ENCODE measurements around the gene DSCAML1. TPM values are rescaled to one million over a fixed set of nuclear protein-coding genes. Genes with fewer than 3 reads are reported as not detected.

DSCAML1 gene
- total RNA-seq, 6 donors from 2014 or later: 0.30 to 3.1 (median 1.3) TPM

DNA sequence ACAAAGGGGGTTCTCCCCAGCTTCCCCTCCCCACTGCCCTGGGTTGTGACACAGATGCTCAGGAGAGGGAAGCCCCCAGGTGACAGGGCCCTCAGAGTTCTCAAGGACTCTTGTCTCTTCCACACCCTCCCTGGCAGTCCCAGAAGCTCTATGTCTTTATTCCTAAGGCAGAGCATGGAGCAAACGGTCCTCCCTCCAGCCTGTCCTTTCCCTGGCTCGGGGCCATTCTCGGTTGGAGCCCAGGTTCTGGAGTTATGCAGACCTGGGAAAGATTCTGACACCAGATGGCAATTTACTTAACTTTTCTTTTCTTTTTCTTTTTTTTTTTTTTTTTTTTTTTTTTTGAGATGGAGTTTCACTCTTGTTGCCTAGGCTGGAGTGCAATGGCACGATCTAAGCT lies 282.8 kb downstream of the DSCAML1 start:
- H3K4me1 ChIP-seq: peaks cover 0 to 14% (median 5%) of the 10 kb centered on the region in 4 donors
- H3K27ac ChIP-seq: no peak overlapping the region
- TF ChIP-seq, protein P1, sequence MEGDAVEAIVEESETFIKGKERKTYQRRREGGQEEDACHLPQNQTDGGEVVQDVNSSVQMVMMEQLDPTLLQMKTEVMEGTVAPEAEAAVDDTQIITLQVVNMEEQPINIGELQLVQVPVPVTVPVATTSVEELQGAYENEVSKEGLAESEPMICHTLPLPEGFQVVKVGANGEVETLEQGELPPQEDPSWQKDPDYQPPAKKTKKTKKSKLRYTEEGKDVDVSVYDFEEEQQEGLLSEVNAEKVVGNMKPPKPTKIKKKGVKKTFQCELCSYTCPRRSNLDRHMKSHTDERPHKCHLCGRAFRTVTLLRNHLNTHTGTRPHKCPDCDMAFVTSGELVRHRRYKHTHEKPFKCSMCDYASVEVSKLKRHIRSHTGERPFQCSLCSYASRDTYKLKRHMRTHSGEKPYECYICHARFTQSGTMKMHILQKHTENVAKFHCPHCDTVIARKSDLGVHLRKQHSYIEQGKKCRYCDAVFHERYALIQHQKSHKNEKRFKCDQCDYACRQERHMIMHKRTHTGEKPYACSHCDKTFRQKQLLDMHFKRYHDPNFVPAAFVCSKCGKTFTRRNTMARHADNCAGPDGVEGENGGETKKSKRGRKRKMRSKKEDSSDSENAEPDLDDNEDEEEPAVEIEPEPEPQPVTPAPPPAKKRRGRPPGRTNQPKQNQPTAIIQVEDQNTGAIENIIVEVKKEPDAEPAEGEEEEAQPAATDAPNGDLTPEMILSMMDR (IDR thresholded peaks at IDR 0.05): no peak
- no peak for TF ChIP-seq POLR2A (IDR thresholded peaks at IDR 0.05)
- no peak for TF ChIP-seq EP300 (IDR thresholded peaks at IDR 0.05)
- TF ChIP-seq POLR2AphosphoS5 (IDR thresholded peaks at IDR 0.05): no peak
- no peaks in the 10 kb centered on the region for H3K27me3 ChIP-seq
- H3K9me3 ChIP-seq: no peaks in the 10 kb centered on the region
- no peak overlapping the region for H3K4me3 ChIP-seq
- DNase-seq: no peak
- no peak for ATAC-seq (ENCODE audit: low FRiP score in 2 of 2)
- H3K36me3 ChIP-seq: no peaks in the 10 kb centered on the region
- 89 to 91% methylated on average over 4 of the region's 4 CpGs for WGBS, 2 donors

DNA sequence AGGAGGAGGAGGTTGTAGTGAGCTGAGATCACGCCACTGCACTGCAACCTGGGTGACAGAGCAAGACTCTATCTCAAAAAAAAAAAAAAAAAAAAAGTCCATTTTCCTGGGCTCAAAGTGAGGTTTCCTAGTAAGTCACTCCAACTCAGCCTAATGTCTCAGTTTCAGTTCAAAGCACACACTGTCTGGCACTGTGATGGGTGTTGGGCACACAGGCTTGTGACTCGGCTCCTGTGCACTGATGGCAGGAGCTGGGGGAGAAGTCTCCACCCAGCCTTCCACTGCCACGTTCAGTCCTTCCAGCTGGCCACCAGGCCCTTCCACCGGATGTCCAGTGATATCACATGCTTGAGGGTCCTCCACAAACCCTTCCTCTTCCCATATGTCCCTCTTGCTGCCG lies 283.4 kb downstream of the DSCAML1 start:
- no peak overlapping the region for H3K4me3 ChIP-seq
- no peak overlapping the region for H3K27ac ChIP-seq
- peaks cover 0 to 11% (median 5%) of the 10 kb centered on the region in 4 donors for H3K4me1 ChIP-seq
- no peak for DNase-seq
- no peak for TF ChIP-seq POLR2A (IDR thresholded peaks at IDR 0.05)
- no peak for TF ChIP-seq POLR2AphosphoS5 (IDR thresholded peaks at IDR 0.05)
- no peak for TF ChIP-seq EP300 (IDR thresholded peaks at IDR 0.05)
- TF ChIP-seq, protein P1 (IDR thresholded peaks at IDR 0.05): no peak
- 62 to 63% methylated on average over 5 of the region's 5 CpGs for WGBS, 2 donors
- no peaks in the 10 kb centered on the region for H3K27me3 ChIP-seq
- no peak for ATAC-seq (ENCODE audit: low FRiP score in 2 of 2)
- H3K9me3 ChIP-seq: no peaks in the 10 kb centered on the region
- no peaks in the 10 kb centered on the region for H3K36me3 ChIP-seq

- H3K27ac ChIP-seq: no peak overlapping the region
- H3K36me3 ChIP-seq: no peaks in the 10 kb centered on the region
- no peaks in the 10 kb centered on the region for H3K27me3 ChIP-seq
- H3K9me3 ChIP-seq: no peaks in the 10 kb centered on the region
- no peak overlapping the region for H3K4me3 ChIP-seq
- ATAC-seq (ENCODE audit: low FRiP score in 2 of 2): no peak
- no peak for DNase-seq
- 46 to 55% methylated on average over 13 to 14 of the region's 14 CpGs for WGBS, 2 donors
- TF ChIP-seq, protein P1 (IDR thresholded peaks at IDR 0.05): no peak
- TF ChIP-seq EP300 (IDR thresholded peaks at IDR 0.05): no peak
- no peak for TF ChIP-seq POLR2AphosphoS5 (IDR thresholded peaks at IDR 0.05)
- TF ChIP-seq POLR2A (IDR thresholded peaks at IDR 0.05): no peak
- H3K4me1 ChIP-seq: peaks cover 0 to 11% (median 5%) of the 10 kb centered on the region in 4 donors
Measured at GRCh38 chr11:117511931-117512539, 285.0 kb downstream of the DSCAML1 start.

DNA sequence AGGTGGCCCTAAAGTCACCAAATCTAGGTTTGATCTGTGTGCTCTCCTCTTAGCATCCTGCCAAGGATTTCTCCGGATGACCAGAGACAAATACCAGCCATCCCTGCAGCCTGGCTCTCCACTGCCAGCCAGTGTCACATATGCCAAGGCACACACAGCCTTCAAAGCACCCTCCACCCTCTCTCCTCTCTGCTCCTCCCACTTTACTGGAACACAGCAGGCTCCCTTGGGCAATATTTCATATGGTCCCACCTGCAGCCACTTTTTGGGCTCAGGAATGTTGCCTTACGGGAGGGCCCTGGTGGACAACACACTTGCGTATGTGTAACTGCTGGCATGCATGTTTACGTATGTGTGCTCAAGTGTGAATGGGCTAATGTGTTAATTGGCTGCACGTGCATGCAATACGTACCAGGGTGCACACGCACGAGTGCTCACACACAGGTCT lies 285.5 kb downstream of the DSCAML1 start:
- 69 to 81% methylated on average over 8 of the region's 8 CpGs for WGBS, 2 donors
- no peak for ATAC-seq (ENCODE audit: low FRiP score in 2 of 2)
- H3K27me3 ChIP-seq: no peaks in the 10 kb centered on the region
- H3K4me1 ChIP-seq: peaks cover 0 to 11% (median 5%) of the 10 kb centered on the region in 4 donors
- DNase-seq: no peak
- no peaks in the 10 kb centered on the region for H3K36me3 ChIP-seq
- H3K9me3 ChIP-seq: no peaks in the 10 kb centered on the region
- no peak overlapping the region for H3K4me3 ChIP-seq
- no peak for TF ChIP-seq EP300 (IDR thresholded peaks at IDR 0.05)
- H3K27ac ChIP-seq: no peak overlapping the region

GRCh38 chr11:117510646-117511045 lies 286.4 kb downstream of the DSCAML1 start:
- ATAC-seq (ENCODE audit: low FRiP score in 2 of 2) (no peak), DNase-seq (no peak)
- H3K27me3 ChIP-seq: no peaks in the 10 kb centered on the region
- 50 to 61% methylated on average over 3 of the region's 3 CpGs for WGBS, 2 donors
- no peaks in the 10 kb centered on the region for H3K9me3 ChIP-seq
- H3K4me1 ChIP-seq: peaks cover 0 to 11% (median 5%) of the 10 kb centered on the region in 4 donors
- TF ChIP-seq EP300 (IDR thresholded peaks at IDR 0.05) (no peak), POLR2AphosphoS5 (IDR thresholded peaks at IDR 0.05) (no peak), POLR2A (IDR thresholded peaks at IDR 0.05) (no peak)
- TF ChIP-seq, protein P1 (IDR thresholded peaks at IDR 0.05): no peak
- H3K4me3 ChIP-seq: no peak overlapping the region
- H3K27ac ChIP-seq: no peak overlapping the region
- H3K36me3 ChIP-seq: no peaks in the 10 kb centered on the region

Measured in upper lobe of left lung (tissue), 6 donors.